Body of pancreas (tissue), 4 donors: ENCODE data around the gene THSD7A.

Experiments
- POLR2A ChIP-seq, 3 donors: fragments of 450-650 bp; IDR thresholded peaks; one replicate each; pipeline ENCODE4 v1.6.1; 2016; ENCODE audit warnings: antibody characterized with exemption in 3 of 3, mild to moderate bottlenecking in 2 of 3
- TF ChIP-seq, protein P1 (sequence below), 7 experiments: fragments of 450-650 bp in 4 of 7; fragments of 200-600 bp in 3 of 7; sonication (generic) in 3 of 7; IDR thresholded peaks; one replicate each; pipeline ENCODE4 v1.5.1; 2016 to 2019; ENCODE audit warnings: antibody characterized with exemption in 7 of 7

DNA sequence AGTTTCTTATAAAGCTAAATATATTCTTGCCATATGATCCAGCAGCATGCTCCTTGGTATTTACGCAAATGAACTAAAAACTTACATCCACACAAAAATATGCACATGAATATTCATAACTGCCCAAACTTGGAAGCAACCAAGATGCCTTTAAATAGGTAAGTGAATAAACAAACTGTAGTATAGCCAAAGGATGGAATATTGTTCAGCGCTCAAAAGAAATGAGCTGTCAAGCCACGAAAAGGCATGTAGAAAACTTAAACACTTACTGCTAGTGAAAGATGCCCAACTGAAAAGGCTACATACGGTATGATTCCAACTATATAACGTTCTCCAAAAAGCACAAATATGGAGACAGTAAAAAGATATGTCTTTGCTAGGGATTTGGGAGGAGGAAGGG lies 12.7 kb downstream of the THSD7A start:
- TF ChIP-seq, protein P1, sequence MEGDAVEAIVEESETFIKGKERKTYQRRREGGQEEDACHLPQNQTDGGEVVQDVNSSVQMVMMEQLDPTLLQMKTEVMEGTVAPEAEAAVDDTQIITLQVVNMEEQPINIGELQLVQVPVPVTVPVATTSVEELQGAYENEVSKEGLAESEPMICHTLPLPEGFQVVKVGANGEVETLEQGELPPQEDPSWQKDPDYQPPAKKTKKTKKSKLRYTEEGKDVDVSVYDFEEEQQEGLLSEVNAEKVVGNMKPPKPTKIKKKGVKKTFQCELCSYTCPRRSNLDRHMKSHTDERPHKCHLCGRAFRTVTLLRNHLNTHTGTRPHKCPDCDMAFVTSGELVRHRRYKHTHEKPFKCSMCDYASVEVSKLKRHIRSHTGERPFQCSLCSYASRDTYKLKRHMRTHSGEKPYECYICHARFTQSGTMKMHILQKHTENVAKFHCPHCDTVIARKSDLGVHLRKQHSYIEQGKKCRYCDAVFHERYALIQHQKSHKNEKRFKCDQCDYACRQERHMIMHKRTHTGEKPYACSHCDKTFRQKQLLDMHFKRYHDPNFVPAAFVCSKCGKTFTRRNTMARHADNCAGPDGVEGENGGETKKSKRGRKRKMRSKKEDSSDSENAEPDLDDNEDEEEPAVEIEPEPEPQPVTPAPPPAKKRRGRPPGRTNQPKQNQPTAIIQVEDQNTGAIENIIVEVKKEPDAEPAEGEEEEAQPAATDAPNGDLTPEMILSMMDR (IDR thresholded peaks at IDR 0.05) = no peak
- no peak for TF ChIP-seq POLR2A (IDR thresholded peaks at IDR 0.05)
